IPS-18a (cell line): Measurements from ENCODE around the gene FOXP2.
"Not testable (repeated sequence)": the region's sequence is repeated elsewhere in the genome, so short reads cannot be mapped to it uniquely, and the experiment has no call there.

ENCODE experiments used
- H3K27ac ChIP-seq: one replicate; pipeline ENCODE4 v1.5.1; 2013; ENCODE audit warnings: low read length
- H3K27me3 ChIP-seq: one replicate; pipeline ENCODE4 v1.6.1; 2013; ENCODE audit warnings: mild to moderate bottlenecking, low read length; ENCODE audit not compliant: control insufficient read depth, insufficient read depth
- H3K36me3 ChIP-seq: one replicate; pipeline ENCODE4 v1.6.1; 2013; ENCODE audit warnings: low read depth, low read length; ENCODE audit not compliant: control insufficient read depth
- H3K4me1 ChIP-seq: one replicate; pipeline ENCODE4 v1.6.1; 2013; ENCODE audit warnings: low read depth, low read length; ENCODE audit not compliant: control insufficient read depth
- H3K4me3 ChIP-seq: one replicate; pipeline ENCODE4 v1.5.1; 2013; ENCODE audit warnings: low read length
- H3K9ac ChIP-seq: one replicate; pipeline ENCODE4 v1.6.1; 2013; ENCODE audit warnings: mild to moderate bottlenecking, low read length, moderate library complexity
- H3K9me3 ChIP-seq: one replicate; pipeline ENCODE4 v1.6.1; 2013; ENCODE audit warnings: low read depth, low read length; ENCODE audit not compliant: control insufficient read depth

Gene FOXP2

GRCh38 chr7:114548081-114548980, 133.7 kb downstream of the FOXP2 start:
- no peak overlapping the region for H3K4me3 ChIP-seq
- no peaks in the 10 kb centered on the region for H3K4me1 ChIP-seq
- H3K9me3 ChIP-seq: no peaks in the 10 kb centered on the region
- H3K9ac ChIP-seq: no peak overlapping the region
- H3K27ac ChIP-seq: no peak overlapping the region
- H3K27me3 ChIP-seq: no peaks in the 10 kb centered on the region
- no peaks in the 10 kb centered on the region for H3K36me3 ChIP-seq

GRCh38 chr7:114554781-114555537, 140.3 kb downstream of the FOXP2 start:
- H3K27me3 ChIP-seq: no peaks in the 10 kb centered on the region
- H3K36me3 ChIP-seq: no peaks in the 10 kb centered on the region
- H3K27ac ChIP-seq: no peak overlapping the region
- no peaks in the 10 kb centered on the region for H3K9me3 ChIP-seq
- no peak overlapping the region for H3K4me3 ChIP-seq
- no peaks in the 10 kb centered on the region for H3K4me1 ChIP-seq
- H3K9ac ChIP-seq: no peak overlapping the region

- no peak overlapping the region for H3K27ac ChIP-seq
- no peak overlapping the region for H3K4me3 ChIP-seq
- no peaks in the 10 kb centered on the region for H3K9me3 ChIP-seq
- no peaks in the 10 kb centered on the region for H3K4me1 ChIP-seq
- H3K36me3 ChIP-seq: no peaks in the 10 kb centered on the region
- no peak overlapping the region for H3K9ac ChIP-seq
- H3K27me3 ChIP-seq: no peaks in the 10 kb centered on the region
Measured at GRCh38 chr7:114567416-114567815, 152.8 kb downstream of the FOXP2 start.

GRCh38 chr7:114569220-114569619, 154.6 kb downstream of the FOXP2 start:
- no peaks in the 10 kb centered on the region for H3K27me3 ChIP-seq
- no peak overlapping the region for H3K4me3 ChIP-seq
- no peaks in the 10 kb centered on the region for H3K9me3 ChIP-seq
- no peak overlapping the region for H3K27ac ChIP-seq
- H3K4me1 ChIP-seq: no peaks in the 10 kb centered on the region
- no peak overlapping the region for H3K9ac ChIP-seq
- no peaks in the 10 kb centered on the region for H3K36me3 ChIP-seq

- no peak overlapping the region for H3K27ac ChIP-seq
- H3K4me1 ChIP-seq: no peaks in the 10 kb centered on the region
- no peaks in the 10 kb centered on the region for H3K36me3 ChIP-seq
- H3K9me3 ChIP-seq: no peaks in the 10 kb centered on the region
- no peak overlapping the region for H3K9ac ChIP-seq
- no peaks in the 10 kb centered on the region for H3K27me3 ChIP-seq
- no peak overlapping the region for H3K4me3 ChIP-seq
Measured at GRCh38 chr7:114574384-114574783, 159.8 kb downstream of the FOXP2 start.

GRCh38 chr7:114575098-114575497, 160.5 kb downstream of the FOXP2 start:
- Histone ChIP-seq H3K4me3 (no peak overlapping the region), H3K27me3 (no peaks in the 10 kb centered on the region), H3K4me1 (no peaks in the 10 kb centered on the region), H3K36me3 (no peaks in the 10 kb centered on the region), H3K27ac (no peak overlapping the region), H3K9ac (no peak overlapping the region), H3K9me3 (no peaks in the 10 kb centered on the region)

- H3K27ac ChIP-seq, H3K36me3 ChIP-seq, H3K9ac ChIP-seq, H3K4me3 ChIP-seq, H3K4me1 ChIP-seq, H3K9me3 ChIP-seq, H3K27me3 ChIP-seq: not testable (repeated sequence)
Measured at GRCh38 chr7:114580963-114581362, 166.3 kb downstream of the FOXP2 start.

GRCh38 chr7:114588506-114588905, 173.9 kb downstream of the FOXP2 start:
- Histone ChIP-seq H3K4me3 (no peak overlapping the region), H3K36me3 (no peaks in the 10 kb centered on the region), H3K9me3 (no peaks in the 10 kb centered on the region), H3K27me3 (no peaks in the 10 kb centered on the region), H3K4me1 (no peaks in the 10 kb centered on the region), H3K9ac (no peak overlapping the region), H3K27ac (no peak overlapping the region)

- no peaks in the 10 kb centered on the region for H3K27me3 ChIP-seq
- no peak overlapping the region for H3K27ac ChIP-seq
- no peak overlapping the region for H3K9ac ChIP-seq
- H3K4me3 ChIP-seq: no peak overlapping the region
- no peaks in the 10 kb centered on the region for H3K9me3 ChIP-seq
- H3K36me3 ChIP-seq: no peaks in the 10 kb centered on the region
- no peaks in the 10 kb centered on the region for H3K4me1 ChIP-seq
Measured at GRCh38 chr7:114589436-114589835, 174.8 kb downstream of the FOXP2 start.

GRCh38 chr7:114590298-114590697, 175.7 kb downstream of the FOXP2 start:
- H3K9me3 ChIP-seq: no peaks in the 10 kb centered on the region
- H3K36me3 ChIP-seq: no peaks in the 10 kb centered on the region
- H3K27me3 ChIP-seq: no peaks in the 10 kb centered on the region
- no peaks in the 10 kb centered on the region for H3K4me1 ChIP-seq
- H3K9ac ChIP-seq: no peak overlapping the region
- H3K4me3 ChIP-seq: no peak overlapping the region
- H3K27ac ChIP-seq: no peak overlapping the region

- Histone ChIP-seq H3K9me3 (no peaks in the 10 kb centered on the region), H3K4me1 (no peaks in the 10 kb centered on the region), H3K4me3 (no peak overlapping the region), H3K36me3 (no peaks in the 10 kb centered on the region), H3K27ac (no peak overlapping the region), H3K9ac (no peak overlapping the region), H3K27me3 (no peaks in the 10 kb centered on the region)
Measured at GRCh38 chr7:114598946-114599345, 184.3 kb downstream of the FOXP2 start.
